Endothelial cell of hepatic sinusoid (primary cell): Measurements from ENCODE around the gene LRCH2.
"Not testable (repeated sequence)": the region's sequence is repeated elsewhere in the genome, so short reads cannot be mapped to it uniquely, and the experiment has no call there.

Experiments
- in situ Hi-C: cut with HindIII; loops from 2 replicates; pipeline ENCODE4 v1.10.0; 2017; ENCODE audit warnings: low sequenced_read_pairs

The LRCH2 gene

DNA sequence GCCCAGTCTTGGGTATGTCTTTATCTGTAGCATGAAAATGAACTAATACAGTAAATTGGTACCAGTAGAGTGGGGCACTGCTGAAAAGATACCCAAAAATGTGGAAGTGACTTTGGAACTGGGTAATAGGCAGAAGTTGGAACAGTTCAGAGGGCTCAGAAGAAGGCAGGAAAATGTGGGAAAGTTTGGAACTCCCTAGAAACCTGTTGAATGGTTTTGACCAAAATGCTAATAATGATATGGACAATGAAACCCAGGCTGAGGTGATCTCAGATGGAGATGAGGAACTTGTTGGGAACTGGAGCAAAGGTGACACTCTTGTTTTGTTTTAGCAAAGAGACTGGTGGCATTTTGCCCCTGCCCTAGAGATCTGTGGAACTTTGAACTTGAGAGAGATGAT lies 24.3 kb downstream of the LRCH2 start:
- in situ Hi-C loops: not testable (repeated sequence)

DNA sequence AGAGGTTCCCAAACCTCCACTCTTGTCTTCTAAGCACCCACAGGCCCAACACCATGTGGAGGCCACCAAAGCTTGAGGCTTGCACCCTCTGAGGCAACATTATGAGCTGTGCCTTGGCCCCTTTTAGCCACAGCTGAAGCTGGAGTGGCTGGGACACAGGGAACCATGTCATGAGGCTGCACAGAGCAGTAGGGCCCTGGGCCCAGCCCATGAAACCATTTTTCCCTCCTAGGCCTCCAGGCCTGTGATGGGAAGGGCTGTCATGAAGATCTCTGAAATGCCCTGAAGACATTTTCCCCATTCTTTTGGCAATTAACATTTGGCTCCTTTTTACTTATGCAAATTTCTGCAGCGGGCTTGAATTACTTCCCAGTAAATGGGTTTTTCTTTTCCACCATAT lies 29.9 kb downstream of the LRCH2 start:
- in situ Hi-C loops: no loop called here

DNA sequence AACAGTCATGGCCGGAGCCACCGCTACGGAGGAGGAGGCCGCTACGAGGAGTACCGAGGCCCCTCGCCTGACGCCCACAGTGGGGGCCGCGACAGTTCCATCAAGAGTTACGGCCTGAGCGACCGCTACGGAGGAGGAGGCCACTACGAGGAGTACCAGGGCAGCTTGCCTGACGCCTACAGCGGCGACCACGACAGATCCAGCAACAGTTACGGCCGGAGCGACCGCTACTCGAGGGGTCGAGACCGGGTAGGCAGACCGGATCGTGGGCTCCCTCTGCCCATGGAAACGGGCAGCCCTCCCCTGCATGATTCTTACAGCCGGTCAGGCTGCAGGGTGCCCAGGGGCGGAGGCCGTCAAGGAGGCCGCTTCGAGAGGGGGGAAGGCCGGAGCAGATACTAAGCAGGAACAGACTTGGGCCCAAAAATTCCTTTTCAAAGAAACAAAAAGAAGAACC lies 41.6 kb downstream of the LRCH2 start:
- in situ Hi-C loops: no loop called here

DNA sequence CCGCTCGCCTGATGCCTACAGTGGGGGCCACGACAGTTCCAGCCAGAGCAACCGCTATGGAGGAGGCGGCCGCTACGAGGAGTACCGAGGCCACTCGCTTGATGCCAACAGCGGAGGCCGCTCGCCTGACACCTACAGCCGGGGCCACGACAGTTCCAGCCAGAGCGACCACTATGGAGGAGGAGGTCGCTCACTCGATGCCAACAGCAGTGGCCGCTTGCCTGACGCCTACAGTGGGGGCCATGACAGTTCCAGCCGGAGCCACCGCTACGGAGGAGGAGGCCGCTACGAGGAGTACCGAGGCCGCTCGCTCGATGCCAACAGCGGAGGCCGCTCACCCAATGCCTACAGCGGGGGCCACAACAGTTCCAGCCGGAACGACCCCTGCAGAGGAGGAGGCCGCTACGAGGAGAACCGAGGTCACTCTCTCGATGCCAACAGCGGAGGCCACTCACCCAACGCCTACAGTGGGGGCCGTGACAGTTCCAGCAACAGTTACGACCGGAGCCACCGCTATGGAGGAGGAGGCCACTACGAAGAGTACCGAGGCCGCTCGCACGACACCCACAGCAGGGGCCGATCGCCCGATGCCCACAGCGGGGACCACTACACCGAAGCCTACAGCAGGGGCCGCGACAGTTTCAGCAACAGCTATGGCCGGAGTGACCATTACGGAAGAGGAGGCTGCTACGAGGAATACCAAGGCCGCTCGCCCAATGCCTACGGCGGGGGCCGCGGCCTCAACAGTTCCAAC lies 42.2 kb downstream of the LRCH2 start:
- in situ Hi-C loops: no loop called here

DNA sequence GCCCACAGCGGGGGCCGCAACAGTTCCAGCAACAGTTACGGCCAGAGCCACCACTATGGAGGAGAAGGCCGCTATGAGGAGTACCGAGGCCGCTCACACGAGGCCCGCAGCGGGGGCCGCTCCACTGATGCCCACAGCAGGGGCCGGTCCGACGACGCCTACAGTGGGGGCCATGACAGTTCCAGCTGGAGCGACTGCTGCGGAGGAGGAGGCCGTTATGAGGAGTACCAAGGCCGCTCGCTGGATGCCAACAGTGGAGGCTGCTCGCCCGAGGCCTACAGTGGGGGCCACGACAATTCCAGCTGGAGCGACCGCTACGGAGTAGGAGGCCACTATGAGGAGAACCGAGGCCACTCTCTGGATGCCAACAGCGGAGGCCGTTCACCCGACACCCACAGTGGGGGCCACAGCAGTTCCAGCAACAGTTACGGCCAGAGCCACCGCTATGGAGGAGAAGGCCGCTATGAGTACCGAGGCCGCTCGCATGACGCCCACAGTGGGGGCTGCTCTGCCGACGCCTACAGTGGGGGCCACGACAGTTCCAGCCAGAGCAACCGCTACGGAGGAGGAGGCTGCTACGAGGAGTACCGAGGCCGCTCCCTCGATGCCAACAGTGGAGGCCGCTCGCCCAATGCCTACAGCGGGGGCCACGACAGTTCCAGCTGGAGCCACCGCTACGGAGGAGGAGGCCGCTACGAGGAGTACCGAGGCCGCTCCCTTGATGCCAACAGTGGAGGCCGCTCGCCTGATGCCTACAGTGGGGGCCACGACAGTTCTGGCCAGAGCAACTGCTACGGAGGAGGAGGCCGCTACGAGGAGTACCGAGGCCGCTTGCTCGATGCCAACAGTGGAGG lies 43.0 kb downstream of the LRCH2 start:
- in situ Hi-C loops: no loop called here

DNA sequence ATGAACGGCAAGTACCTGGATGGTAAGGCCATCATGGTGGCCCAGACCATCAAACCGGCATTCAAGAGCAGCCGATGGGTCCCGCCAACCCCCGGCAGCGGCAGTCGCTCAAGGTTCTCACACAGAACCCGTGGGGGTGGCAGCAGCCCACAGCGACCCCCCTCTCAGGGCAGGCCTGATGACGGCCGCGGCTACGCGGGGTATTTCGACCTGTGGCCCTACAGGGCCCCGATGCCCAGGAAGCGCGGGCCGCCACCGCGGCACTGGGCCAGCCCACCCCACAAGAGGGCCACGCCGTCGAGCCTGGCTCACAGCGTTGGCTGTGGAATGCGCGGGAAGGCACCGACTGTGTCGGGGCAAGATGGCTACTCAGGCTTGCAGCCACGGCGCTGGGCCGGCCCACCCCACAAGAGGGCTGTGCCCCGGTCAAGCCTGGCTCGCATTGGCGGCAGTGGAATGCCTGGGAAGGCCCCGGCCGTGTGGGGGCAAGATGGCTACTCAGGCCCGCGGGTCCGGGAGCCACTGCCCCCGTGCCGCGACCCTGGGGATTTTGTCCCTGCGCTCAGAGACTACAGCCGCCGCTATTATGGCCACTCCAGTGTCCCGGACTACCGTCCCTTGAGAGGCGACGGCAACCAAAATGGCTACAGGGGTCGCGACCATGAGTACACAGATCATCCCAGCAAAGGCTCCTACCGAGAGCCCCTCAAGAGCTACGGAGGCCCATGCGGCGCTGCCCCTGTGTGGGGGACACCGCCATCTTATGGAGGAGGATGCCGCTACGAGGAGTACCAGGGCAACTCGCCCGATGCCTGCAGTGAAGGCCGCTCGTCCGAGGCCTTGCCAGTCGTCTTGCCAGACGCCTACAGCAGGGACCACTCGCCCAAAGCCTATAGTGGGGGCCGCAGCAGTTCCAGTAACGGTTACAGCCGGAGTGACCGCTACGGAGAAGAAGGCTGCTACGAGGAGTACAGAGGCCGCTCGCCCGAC lies 44.0 kb downstream of the LRCH2 start:
- in situ Hi-C loops: no loop called here

DNA sequence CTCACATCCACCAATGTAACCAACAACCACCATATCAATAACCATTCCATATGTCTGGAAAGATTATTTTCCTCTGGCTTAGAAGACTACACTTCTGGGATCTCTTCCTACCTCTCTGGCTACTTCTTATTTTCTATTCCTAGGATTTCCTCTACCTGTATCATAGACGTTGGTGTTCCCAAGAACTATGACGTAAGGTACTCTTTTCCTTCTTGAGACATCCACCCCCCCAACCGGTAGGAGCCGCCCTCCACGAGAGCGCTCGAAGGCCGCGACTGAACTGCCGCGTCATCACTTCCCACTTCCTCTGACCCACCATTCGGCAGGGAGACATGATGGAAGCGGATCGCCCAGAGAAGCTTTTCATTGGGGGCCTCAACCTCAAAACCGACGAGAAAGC lies 44.8 kb downstream of the LRCH2 start, which contains the start of gene RBMXL3:
Gene RBMXL3 (plus strand): TSS at position 301 of the 400 bp plus-strand sequence. CDS start 32 bp downstream, at position 333.
- in situ Hi-C loops: no loop called here

DNA sequence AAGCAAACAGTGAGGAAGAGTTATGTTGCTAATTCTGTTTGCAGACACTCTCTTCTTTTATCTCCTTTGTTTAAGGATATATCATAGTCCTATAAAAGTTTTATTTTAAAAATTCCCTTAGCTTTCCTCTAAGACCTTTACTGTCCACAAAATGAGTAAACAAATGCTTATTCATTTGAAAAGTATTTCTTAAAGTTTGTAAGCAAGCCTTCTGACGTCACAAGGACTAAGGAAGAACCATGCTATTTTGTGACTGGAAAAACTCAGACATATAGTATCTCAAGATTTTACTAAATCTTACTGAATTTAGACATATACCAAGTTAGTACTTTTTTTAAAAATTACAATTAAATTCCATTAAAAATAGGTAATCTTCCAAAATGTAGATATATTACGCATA lies 49.9 kb downstream of the LRCH2 start:
- in situ Hi-C loops: no loop called here

DNA sequence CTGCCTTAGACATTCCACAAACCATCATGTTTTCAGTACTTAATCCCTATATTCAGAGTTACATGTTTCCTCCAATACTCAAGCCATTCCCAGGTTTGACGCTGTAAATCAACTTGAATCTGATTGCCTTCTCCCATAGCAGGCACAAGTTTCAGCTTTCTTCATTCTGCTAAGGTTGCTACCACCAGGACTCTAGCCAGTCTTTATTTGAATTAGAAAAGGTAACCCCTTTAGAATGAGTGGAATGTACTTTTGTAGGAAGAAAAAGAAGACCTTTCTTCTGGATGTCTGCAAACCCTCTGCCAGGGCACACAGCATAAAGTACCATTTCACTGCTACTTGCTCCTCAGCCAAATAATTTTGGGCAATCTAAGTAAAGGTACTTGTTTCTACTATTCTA lies 55.4 kb downstream of the LRCH2 start:
- in situ Hi-C loops: no loop called here

DNA sequence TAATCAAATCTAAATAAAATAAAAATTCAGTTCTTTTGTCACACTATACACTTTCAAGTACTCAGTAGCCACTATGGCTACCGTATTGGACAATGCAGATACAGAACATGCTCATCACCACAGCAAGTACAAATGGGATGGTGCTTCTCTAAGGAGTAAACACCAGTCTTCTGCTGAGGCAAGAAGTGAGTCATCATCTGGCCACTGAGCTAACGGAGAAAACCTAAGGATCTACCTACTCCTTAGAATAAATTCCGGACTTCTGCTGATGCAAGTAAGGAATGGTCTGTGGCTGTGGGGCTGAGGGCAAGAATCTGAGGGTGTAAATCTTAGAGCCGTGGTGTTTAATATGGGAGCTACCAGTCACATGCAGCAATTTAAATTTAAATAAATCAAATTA lies 56.0 kb downstream of the LRCH2 start:
- in situ Hi-C loops: no loop called here

DNA sequence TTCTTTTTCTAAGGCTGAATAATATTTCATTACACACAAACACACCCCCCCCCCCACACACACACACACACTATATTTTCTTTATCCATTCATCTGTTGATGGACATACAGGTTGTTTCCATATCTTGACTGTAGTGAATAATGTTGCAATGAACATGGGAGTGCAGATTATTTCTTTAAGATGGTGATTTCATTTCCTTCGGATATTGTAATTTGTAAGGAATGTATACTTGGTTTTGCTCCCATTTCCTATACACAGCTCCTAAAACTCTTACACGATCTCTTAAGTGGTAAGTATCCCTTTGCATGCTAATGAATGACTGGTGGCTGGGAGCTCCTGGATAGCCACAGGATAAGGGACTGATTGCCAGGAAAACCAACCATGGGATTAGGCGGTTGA lies 59.3 kb downstream of the LRCH2 start:
- in situ Hi-C loops: no loop called here

- in situ Hi-C loops: no loop called here
Measured at GRCh38 chrX:115173181-115173580, 60.7 kb downstream of the LRCH2 start.

GRCh38 chrX:115147220-115147619 lies 86.7 kb downstream of the LRCH2 start:
- in situ Hi-C loops: no loop called here

DNA sequence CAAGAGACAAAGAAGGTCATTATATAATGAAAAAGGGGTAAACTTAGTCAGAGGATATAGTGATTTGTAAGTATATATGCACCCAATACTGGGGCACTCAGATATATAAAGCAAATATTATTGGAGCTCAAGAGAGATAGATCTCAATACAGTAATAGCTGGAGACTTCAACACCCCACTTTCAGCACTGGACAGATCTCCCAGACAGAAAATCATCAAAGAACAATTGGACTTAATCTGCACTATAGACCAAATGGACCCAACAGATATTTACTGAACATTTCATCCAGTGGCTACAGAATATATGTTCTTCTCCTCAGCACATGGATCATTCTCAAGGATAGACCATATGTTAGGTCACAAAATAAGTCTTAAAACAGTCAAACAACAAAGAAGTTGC lies 91.8 kb downstream of the LRCH2 start:
- in situ Hi-C loops: no loop called here

- in situ Hi-C loops: no loop called here
Measured at GRCh38 chrX:115138040-115138439, 95.9 kb downstream of the LRCH2 start.

DNA sequence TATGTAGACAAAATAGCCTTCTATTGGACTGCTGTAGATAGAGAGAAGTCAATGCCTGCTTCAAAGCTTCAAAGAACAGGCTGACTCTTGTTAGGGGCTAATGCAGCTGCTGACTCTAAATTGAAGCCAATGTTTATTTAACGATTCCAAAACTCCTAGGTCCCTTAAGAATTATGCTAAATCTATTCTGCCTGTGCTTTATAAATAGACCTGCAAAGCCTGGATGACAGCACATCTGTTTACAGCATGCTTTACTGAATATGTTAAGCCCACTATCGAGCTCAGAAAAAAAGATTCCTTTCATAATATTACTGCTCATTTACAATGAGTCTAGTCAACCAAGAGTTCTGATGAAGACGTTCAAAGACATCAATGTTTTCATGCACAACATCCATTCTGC lies 99.5 kb downstream of the LRCH2 start:
- in situ Hi-C loops: no loop called here

DNA sequence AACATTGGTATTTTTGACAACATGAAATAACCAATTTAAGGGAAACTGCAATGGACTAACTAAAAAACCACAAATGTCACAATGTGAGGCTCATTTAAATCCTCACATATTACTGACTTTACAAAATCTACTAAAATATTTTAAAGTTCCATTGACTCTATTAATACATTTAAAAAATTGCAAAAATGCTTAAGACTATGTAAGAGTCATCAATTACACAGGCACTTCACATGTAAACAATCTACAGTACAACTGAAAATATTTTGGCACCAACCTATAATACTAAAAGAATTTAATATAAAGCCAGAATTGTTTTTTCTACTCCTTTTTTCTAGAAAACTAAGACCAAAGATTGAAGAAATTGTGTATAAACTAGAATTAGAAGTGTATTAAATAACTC lies 121.5 kb downstream of the LRCH2 start:
- in situ Hi-C loops: no loop called here

DNA sequence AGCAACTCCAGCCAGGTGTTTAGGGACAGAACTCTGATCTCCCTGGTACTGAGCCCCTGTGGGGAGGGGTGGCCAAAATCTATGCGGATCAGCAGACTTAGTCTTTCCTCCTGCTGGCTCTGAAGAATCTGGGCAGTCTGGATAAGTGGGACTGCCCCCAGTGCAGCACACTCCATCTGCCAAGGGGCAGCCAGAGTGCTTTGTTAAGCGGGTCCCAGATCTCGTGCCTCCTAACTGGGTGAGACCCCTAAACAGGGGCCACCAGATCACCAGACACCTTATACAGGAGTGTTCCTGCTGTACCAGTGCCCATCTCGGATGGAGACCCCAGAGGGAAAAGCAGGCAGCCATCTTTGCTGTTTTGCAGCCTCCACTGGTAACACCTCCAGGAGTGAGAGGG lies 135.0 kb downstream of the LRCH2 start:
- in situ Hi-C loops: no loop called here

- in situ Hi-C loops: no loop called here
Measured at GRCh38 chrX:115093191-115093590, 140.7 kb downstream of the LRCH2 start.

- in situ Hi-C loops: no loop called here
Measured at GRCh38 chrX:115089419-115089818, 144.5 kb downstream of the LRCH2 start.

DNA sequence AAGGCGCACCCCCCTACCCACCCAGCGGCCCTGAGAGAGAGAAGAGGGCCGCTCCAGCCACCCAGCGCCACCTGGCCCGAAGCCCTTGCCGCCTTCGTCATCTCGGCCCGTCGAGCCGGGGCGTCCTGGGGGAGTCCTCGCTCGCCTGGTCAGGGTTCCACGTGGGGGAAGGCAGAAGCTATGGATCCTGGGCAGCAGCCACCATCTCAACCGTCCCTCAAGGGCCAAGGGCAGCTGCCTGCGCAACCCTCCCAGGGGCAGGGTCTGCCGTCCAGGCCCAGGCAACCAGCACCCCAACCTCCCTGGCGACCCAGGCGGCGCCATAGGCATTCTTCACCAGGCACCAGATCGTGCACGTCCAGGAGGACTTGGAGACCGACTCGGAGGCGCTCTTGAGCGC lies 165.0 kb downstream of the LRCH2 start:
- in situ Hi-C loops: no loop called here
